HCT116 (cell line): ENCODE measurements around the gene USP8. TPM values are rescaled to one million over a fixed set of nuclear protein-coding genes. Genes with fewer than 3 reads are reported as not detected.

Experiments
- ATAC-seq: fragments of 200-7000 bp; cut with Tn5 transposase; 2 replicates; pipeline ENCODE4 v1.9.1; 2020; ENCODE audit warnings: mild to moderate bottlenecking, moderate library complexity
- BruUV-seq: library from RNA; stranded (reverse); fragments of 400-500 nt; replicated peaks from 2 replicates; lab custom pipeline; 2021; lab: Mats Ljungman, UMichigan
- CTCF ChIA-PET: fragments of 300-600 bp; sonication (Branson Sonifier 250); formaldehyde crosslinking; loops from one replicate; lab custom pipeline; 2021; ENCODE audit warnings: antibody characterized with exemption; lab: Charles Lee
- POLR2A ChIA-PET: fragments of 300-600, 350-600 bp; sonication (Branson Sonifier 250); formaldehyde crosslinking; loops from one replicate; lab custom pipeline; 2021; ENCODE audit warnings: antibody characterized with exemption; lab: Charles Lee
- RAD21 ChIA-PET, 2 experiments: fragments of 300-600 bp; sonication (Branson Sonifier 250); formaldehyde crosslinking; loops; one replicate each; lab custom pipeline; 2023; ENCODE audit warnings: low total read pairs in 2 of 2; ENCODE audit not compliant: uncharacterized antibody in 2 of 2, unreplicated experiment in 2 of 2, low non-redundant PET in 1 of 2; lab: Charles Lee
- DNase-seq: peaks from one replicate; pipeline ENCODE4 v3.0.0-alpha.2; 2010; ENCODE audit warnings: low read depth, low spot score
- H2AFZ ChIP-seq: fragments of 200-600 bp; shearing (Covaris generic), sonication (generic); 2 replicates; pipeline ENCODE4 v1.6.1; 2017; ENCODE audit warnings: low read depth, mixed run types, mixed read lengths, antibody characterized with exemption, low read length; ENCODE audit not compliant: poor library complexity, severe bottlenecking
- H3K27ac ChIP-seq: 2 replicates; pipeline ENCODE4 v1.5.1; 2012; ENCODE audit warnings: low read depth, low read length
- H3K27me3 ChIP-seq: fragments of 200-600 bp; sonication (generic); 2 replicates; pipeline ENCODE4 v1.6.1; 2016; ENCODE audit warnings: mixed run types, low read length, mixed read lengths; ENCODE audit not compliant: insufficient read depth
- H3K36me3 ChIP-seq, 2 experiments: fragments of 200-500 bp in 1 of 2; fragments of 200-600 bp in 1 of 2; sonication (Bioruptor generic) in 1 of 2; sonication (generic) in 1 of 2; 2 replicates each; pipeline versions ENCODE4 v1.5.1 to v1.6.1; 2014 to 2016; ENCODE audit warnings: low read length in 2 of 2, inconsistent platforms in 1 of 2, mixed read lengths in 1 of 2, mixed run types in 1 of 2; ENCODE audit not compliant: insufficient read depth in 2 of 2, control insufficient read depth in 1 of 2
- H3K4me1 ChIP-seq, 2 experiments: fragments of 200-600 bp in 1 of 2; sonication (generic) in 1 of 2; 2 replicates each; pipeline versions ENCODE4 v1.5.1 to v1.6.1; 2012 to 2017; ENCODE audit warnings: low read length in 2 of 2, inconsistent platforms in 1 of 2, mild to moderate bottlenecking in 1 of 2, mixed read lengths in 1 of 2, mixed run types in 1 of 2, moderate library complexity in 1 of 2; ENCODE audit not compliant: insufficient read depth in 2 of 2, control insufficient read depth in 1 of 2
- H3K4me2 ChIP-seq: fragments of 200-600 bp; sonication (generic); 2 replicates; pipeline ENCODE4 v1.6.1; 2017; ENCODE audit warnings: mixed run types, low read length, mixed read lengths
- H3K4me3 ChIP-seq, 2 experiments: fragments of 200-600 bp in 1 of 2; sonication (generic) in 1 of 2; replicated peaks in 1 of 2; 2 replicates each; pipeline ENCODE4 v1.5.1; 2011 to 2016; ENCODE audit warnings: low read length in 2 of 2, control low read depth in 1 of 2, low read depth in 1 of 2, mild to moderate bottlenecking in 1 of 2, mixed read lengths in 1 of 2, mixed run types in 1 of 2
- H3K79me2 ChIP-seq: fragments of 200-600 bp; sonication (generic); 2 replicates; pipeline ENCODE4 v1.6.1; 2017; ENCODE audit warnings: mild to moderate bottlenecking, mixed run types, low read length, moderate library complexity, mixed read lengths; ENCODE audit not compliant: insufficient read depth
- H3K9ac ChIP-seq: fragments of 200-600 bp; sonication (generic); 2 replicates; pipeline ENCODE4 v1.6.1; 2016; ENCODE audit warnings: low read length, mixed read lengths
- H3K9me2 ChIP-seq: fragments of 200-600 bp; sonication (generic), shearing (Covaris generic); 2 replicates; pipeline ENCODE4 v1.6.1; 2017; ENCODE audit warnings: mixed run types, mild to moderate bottlenecking, moderate library complexity; ENCODE audit not compliant: insufficient read depth
- H3K9me3 ChIP-seq, 2 experiments: fragments of 200-500 bp in 1 of 2; fragments of 200-600 bp in 1 of 2; sonication (Bioruptor generic) in 1 of 2; sonication (generic) in 1 of 2; 2 replicates each; pipeline ENCODE4 v1.6.1; 2014 to 2017; ENCODE audit warnings: low read length in 2 of 2, mixed read lengths in 2 of 2, inconsistent platforms in 1 of 2, low read depth in 1 of 2, mild to moderate bottlenecking in 1 of 2, mixed run types in 1 of 2, moderate library complexity in 1 of 2; ENCODE audit not compliant: control insufficient read depth in 1 of 2, insufficient read depth in 1 of 2
- H4K20me1 ChIP-seq: fragments of 200-600 bp; sonication (generic), shearing (Covaris generic); 2 replicates; pipeline ENCODE4 v1.6.1; 2017; ENCODE audit warnings: mixed run types, mild to moderate bottlenecking, moderate library complexity; ENCODE audit not compliant: insufficient read depth
- CBX3 ChIP-seq: IDR thresholded peaks from 2 replicates; pipeline ENCODE4 v1.6.1; 2012; ENCODE audit warnings: low read depth
- CEBPB ChIP-seq: IDR thresholded peaks from 2 replicates; pipeline ENCODE4 v1.6.1; 2012; ENCODE audit warnings: low read depth
- EZH2 ChIP-seq: fragments of 200-600 bp; sonication (generic); IDR thresholded peaks from 2 replicates; pipeline ENCODE4 v1.6.1; 2017; ENCODE audit warnings: antibody characterized with exemption, mixed run types
- EZH2phosphoT487 ChIP-seq: fragments of 200-600 bp; IDR thresholded peaks from 2 replicates; pipeline ENCODE4 v1.6.1; 2018; ENCODE audit warnings: antibody characterized with exemption, borderline replicate concordance
- FOSL1 ChIP-seq: IDR thresholded peaks from 2 replicates; pipeline ENCODE4 v1.6.1; 2012; ENCODE audit warnings: low read depth
- JUND ChIP-seq: IDR thresholded peaks from 2 replicates; pipeline ENCODE4 v1.6.1; 2012
- MAX ChIP-seq: IDR thresholded peaks from 2 replicates; pipeline ENCODE4 v1.6.1; 2012
- POLR2A ChIP-seq: IDR thresholded peaks from 2 replicates; pipeline ENCODE4 v1.7.0; 2011; ENCODE audit warnings: borderline replicate concordance; ENCODE audit not compliant: insufficient read depth, insufficient read length; ENCODE audit errors: extremely low read depth
- POLR2AphosphoS5 ChIP-seq: IDR thresholded peaks from 2 replicates; pipeline ENCODE4 v1.6.1; 2011; ENCODE audit warnings: mild to moderate bottlenecking, low read depth, low read length, moderate library complexity
- RAD21 ChIP-seq: IDR thresholded peaks from 2 replicates; pipeline ENCODE4 v1.6.1; 2012; ENCODE audit warnings: low read depth, mild to moderate bottlenecking
- REST ChIP-seq: IDR thresholded peaks from 2 replicates; pipeline ENCODE4 v1.6.1; 2012; ENCODE audit warnings: low read depth
- SIN3A ChIP-seq: IDR thresholded peaks from 2 replicates; pipeline ENCODE4 v1.6.1; 2012; ENCODE audit warnings: low read depth
- TCF7L2 ChIP-seq: IDR thresholded peaks from 2 replicates; pipeline ENCODE4 v1.7.0; 2011; ENCODE audit warnings: borderline replicate concordance, inconsistent platforms; ENCODE audit not compliant: insufficient read depth, insufficient read length; ENCODE audit errors: extremely low read depth
- YY1 ChIP-seq: IDR thresholded peaks from 2 replicates; pipeline ENCODE4 v1.6.1; 2011; ENCODE audit warnings: low read length, low read depth, moderate library complexity, mild to moderate bottlenecking; ENCODE audit not compliant: insufficient replicate concordance; ENCODE audit errors: extremely low read depth
- ZNF274 ChIP-seq: fragments of 200-500 bp; sonication (Bioruptor generic); IDR thresholded peaks from 2 replicates; pipeline ENCODE4 v1.6.1; 2014; ENCODE audit warnings: mild to moderate bottlenecking, low read depth, low read length, inconsistent platforms
- intact Hi-C: fragments of 100-400 bp; cut with micrococcal nuclease; formaldehyde crosslinking; loops from 2 replicates; pipeline ENCODE4 v1.10.0; 2022
- total RNA-seq: library from RNA; stranded (reverse); gene quantifications from one replicate; pipeline ENCODE4 v1.2.1, GENCODE V29; 2021; ENCODE audit not compliant: unreplicated experiment

Gene USP8
- total RNA-seq, 1 experiment from 2014 or later: 67.9 TPM

GRCh38 chr15:50501815-50502214 lies 77.6 kb downstream of the USP8 start:
- Histone ChIP-seq H3K36me3 (peaks cover 14 to 25% of the 10 kb centered on the region in 2 experiments), H3K4me1 (no peaks in the 10 kb centered on the region), H3K4me3 (no peak overlapping the region), H3K9me2 (no peaks in the 10 kb centered on the region), H4K20me1 (no peaks in the 10 kb centered on the region), H3K4me2 (no peak overlapping the region), H3K27ac (no peak overlapping the region), H3K27me3 (no peaks in the 10 kb centered on the region), H2AFZ (no peak overlapping the region), H3K9me3 (no peaks in the 10 kb centered on the region), H3K79me2 (no peaks in the 10 kb centered on the region), H3K9ac (no peak overlapping the region)
- CTCF ChIA-PET: no interaction called here
- intact Hi-C loops: no loop called here
- no peak for ATAC-seq
- no TSS peak for BruUV-seq
- TF ChIP-seq YY1: no peak
- TF ChIP-seq TCF7L2: no peak
- no peak for TF ChIP-seq RAD21
- TF ChIP-seq CBX3: no peak
- TF ChIP-seq MAX: no peak
- no peak for TF ChIP-seq POLR2A
- TF ChIP-seq EZH2phosphoT487: no peak
- no peak for TF ChIP-seq JUND
- TF ChIP-seq CEBPB: no peak
- no peak for TF ChIP-seq REST
- no peak for TF ChIP-seq ZNF274
- TF ChIP-seq FOSL1: no peak
- no peak for TF ChIP-seq POLR2AphosphoS5
- TF ChIP-seq EZH2: no peak
- TF ChIP-seq SIN3A: no peak
- RAD21 ChIA-PET: interaction anchor here in 1 of 2 experiments (0.6 kb wide), 1 partner anchor 35 kb away, joined by 3 read pairs; no protein-coding TSS in a partner anchor
- POLR2A ChIA-PET: no interaction called here
- no peak for DNase-seq
